ENCODE measurements around the gene B3GAT1. TPM values are rescaled to one million over a fixed set of nuclear protein-coding genes. Genes with fewer than 3 reads are reported as not detected.

The B3GAT1 gene
- total and polyA plus RNA-seq, 12 donors, result 0.09 to 10.3 (median 2.1) TPM; not detected in 1

DNA sequence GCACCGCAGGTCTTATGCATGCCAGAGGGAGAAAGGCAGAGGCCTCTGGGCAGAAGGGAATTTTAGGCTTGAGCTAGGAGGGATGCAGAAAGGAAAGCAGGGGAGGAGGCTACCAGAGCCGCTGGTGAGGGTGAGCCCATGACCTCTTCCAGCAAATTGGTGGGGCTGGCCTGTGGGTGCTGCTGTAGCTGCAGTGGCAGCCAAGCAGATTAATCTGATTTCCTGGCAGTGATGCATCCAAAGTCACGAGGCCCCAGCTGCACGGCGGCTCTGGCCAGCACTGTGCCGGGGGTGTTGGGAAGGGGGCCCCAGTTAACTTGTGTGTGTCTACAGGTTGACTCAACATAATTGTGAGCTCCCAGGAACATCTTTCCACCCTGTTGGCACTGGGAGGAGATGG is 41.4 kb upstream of the B3GAT1 start:
- Histone ChIP-seq H3K27ac (no peak overlapping the region), H3K9me3 (replicated peaks in 1 of 3) (peaks cover 0 to 9% (median 0%) of the 10 kb centered on the region in 3 donors), H3K4me3 (no peak overlapping the region), H3K4me1 (replicated peaks in 1 of 2) (no peaks in the 10 kb centered on the region), H3K27me3 (no peaks in the 10 kb centered on the region), H3K36me3 (replicated peaks in 1 of 2) (no peaks in the 10 kb centered on the region)
- 69 to 71% (median 69%) methylated on average over 4 to 6 of the region's 6 CpGs for WGBS, 4 donors
- intact Hi-C loops (cut with DNase I), result no loop called here
- no peak for TF ChIP-seq POLR2A (IDR thresholded peaks at IDR 0.05)
- TF ChIP-seq, protein P1, sequence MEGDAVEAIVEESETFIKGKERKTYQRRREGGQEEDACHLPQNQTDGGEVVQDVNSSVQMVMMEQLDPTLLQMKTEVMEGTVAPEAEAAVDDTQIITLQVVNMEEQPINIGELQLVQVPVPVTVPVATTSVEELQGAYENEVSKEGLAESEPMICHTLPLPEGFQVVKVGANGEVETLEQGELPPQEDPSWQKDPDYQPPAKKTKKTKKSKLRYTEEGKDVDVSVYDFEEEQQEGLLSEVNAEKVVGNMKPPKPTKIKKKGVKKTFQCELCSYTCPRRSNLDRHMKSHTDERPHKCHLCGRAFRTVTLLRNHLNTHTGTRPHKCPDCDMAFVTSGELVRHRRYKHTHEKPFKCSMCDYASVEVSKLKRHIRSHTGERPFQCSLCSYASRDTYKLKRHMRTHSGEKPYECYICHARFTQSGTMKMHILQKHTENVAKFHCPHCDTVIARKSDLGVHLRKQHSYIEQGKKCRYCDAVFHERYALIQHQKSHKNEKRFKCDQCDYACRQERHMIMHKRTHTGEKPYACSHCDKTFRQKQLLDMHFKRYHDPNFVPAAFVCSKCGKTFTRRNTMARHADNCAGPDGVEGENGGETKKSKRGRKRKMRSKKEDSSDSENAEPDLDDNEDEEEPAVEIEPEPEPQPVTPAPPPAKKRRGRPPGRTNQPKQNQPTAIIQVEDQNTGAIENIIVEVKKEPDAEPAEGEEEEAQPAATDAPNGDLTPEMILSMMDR (IDR thresholded peaks at IDR 0.05), result no peak
- DNase-seq, result no peak

DNA sequence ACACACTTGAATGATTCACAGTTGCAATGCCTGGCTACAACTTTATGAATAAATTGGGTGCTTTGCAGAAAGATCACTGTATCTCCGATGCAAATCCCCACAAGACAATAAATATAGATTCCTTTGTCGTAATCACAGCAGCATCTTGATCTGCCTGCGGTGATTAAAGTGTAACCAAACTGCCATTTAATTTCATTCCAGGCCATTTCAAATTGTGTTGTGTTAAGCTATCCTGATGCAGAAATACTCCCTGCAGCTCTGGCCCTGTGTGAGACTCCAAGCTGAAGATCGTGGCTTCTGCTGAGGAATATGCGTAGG is 40.8 kb upstream of the B3GAT1 start:
- Histone ChIP-seq H3K27ac (no peak overlapping the region), H3K4me3 (no peak overlapping the region), H3K36me3 (replicated peaks in 1 of 2) (no peaks in the 10 kb centered on the region), H3K4me1 (replicated peaks in 1 of 2) (no peaks in the 10 kb centered on the region), H3K27me3 (no peaks in the 10 kb centered on the region), H3K9me3 (replicated peaks in 1 of 3) (peaks cover 0 to 6% (median 0%) of the 10 kb centered on the region in 3 donors)
- WGBS, 4 donors, result 76 to 80% (median 77%) methylated on average over 5 of the region's 5 CpGs
- TF ChIP-seq, protein P1 (IDR thresholded peaks at IDR 0.05), result no peak
- no peak for TF ChIP-seq POLR2A (IDR thresholded peaks at IDR 0.05)
- no peak for DNase-seq
- intact Hi-C loops (cut with DNase I), result no loop called here

DNA sequence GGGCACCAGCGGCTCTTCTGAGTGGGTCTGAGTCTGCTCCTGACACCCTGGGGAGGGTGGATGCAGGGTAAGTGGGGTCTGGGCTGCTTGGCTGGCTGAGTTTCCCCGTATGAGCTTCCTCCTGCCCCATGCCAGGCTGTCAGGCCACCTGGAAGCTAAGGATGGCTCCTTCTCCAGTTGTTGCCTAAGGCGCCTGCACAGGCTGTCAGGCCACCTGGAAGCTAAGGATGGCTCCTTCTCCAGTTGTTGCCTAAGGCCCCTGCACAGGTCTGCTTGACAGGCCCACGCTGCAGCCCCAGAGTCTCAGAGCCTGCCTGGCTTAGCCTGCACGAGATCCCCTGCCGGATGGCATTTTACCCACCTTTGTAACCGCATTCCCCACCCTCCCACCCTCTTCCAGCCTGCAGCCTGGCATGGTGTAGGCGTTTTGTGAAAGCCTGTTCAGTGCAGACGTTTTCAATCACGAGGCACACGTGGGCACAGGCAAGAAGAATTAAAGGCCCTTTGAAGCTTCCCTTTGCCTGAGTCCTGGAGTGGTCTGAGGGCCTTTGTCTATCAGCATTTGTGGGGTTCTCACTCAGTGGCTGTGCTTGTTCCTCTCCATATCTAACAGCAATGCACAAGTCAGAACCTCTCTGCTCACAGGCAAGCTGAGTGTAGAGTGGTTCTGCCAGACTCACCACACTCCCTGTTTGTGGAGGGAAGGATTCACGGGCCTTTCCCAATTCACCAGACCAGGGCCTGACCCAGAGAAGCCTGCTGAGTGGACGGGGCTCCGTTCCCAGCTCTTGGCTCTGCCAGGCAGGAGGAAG is 40.2 kb upstream of the B3GAT1 start:
- TF ChIP-seq, protein P1 (IDR thresholded peaks at IDR 0.05), result no peak
- no peak for TF ChIP-seq POLR2A (IDR thresholded peaks at IDR 0.05)
- Histone ChIP-seq H3K27ac (no peak overlapping the region), H3K4me1 (replicated peaks in 1 of 2) (no peaks in the 10 kb centered on the region), H3K9me3 (replicated peaks in 1 of 3) (peaks cover 0 to 6% (median 0%) of the 10 kb centered on the region in 3 donors), H3K27me3 (no peaks in the 10 kb centered on the region), H3K36me3 (replicated peaks in 1 of 2) (no peaks in the 10 kb centered on the region), H3K4me3 (no peak overlapping the region)
- intact Hi-C loops (cut with DNase I), result no loop called here
- no peak for DNase-seq
- WGBS, 4 donors, result 62 to 76% (median 75%) methylated on average over 11 to 14 of the region's 14 CpGs

DNA sequence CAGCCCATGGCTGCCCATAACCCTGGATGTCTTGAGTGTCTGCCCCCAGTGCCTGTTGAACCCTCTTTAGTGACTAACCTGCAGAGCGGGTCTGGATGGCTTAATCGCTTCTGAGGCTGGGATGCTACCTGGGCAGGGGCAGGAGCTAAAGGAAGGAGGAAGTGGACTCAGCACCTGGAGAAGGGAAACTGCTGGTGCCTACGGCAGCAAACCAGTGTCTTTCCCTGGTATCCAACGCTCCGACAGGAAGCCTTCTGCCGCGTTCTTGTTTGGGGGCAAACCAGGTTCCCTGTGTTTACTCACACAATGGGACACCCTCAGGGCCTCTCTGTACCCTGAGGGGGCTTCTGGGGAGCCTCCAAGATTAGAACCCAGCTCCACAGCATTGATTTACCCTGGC is 38.1 kb upstream of the B3GAT1 start:
- no peaks in the 10 kb centered on the region for H3K9me3 ChIP-seq (replicated peaks in 1 of 3)
- no peaks in the 10 kb centered on the region for H3K4me1 ChIP-seq (replicated peaks in 1 of 2)
- H3K27me3 ChIP-seq, result no peaks in the 10 kb centered on the region
- H3K27ac ChIP-seq, result no peak overlapping the region
- intact Hi-C loops (cut with DNase I), result no loop called here
- 84 to 92% (median 88%) methylated on average over 7 of the region's 7 CpGs for WGBS, 4 donors
- H3K4me3 ChIP-seq, result no peak overlapping the region
- DNase-seq, result no peak
- no peak for TF ChIP-seq POLR2A (IDR thresholded peaks at IDR 0.05)
- TF ChIP-seq, protein P1 (IDR thresholded peaks at IDR 0.05), result no peak
- no peaks in the 10 kb centered on the region for H3K36me3 ChIP-seq (replicated peaks in 1 of 2)

All from adrenal gland (tissue), 12 donors.